Osteocyte (in vitro differentiated cells): ENCODE measurements around the gene UBXN4. TPM values are rescaled to one million over a fixed set of nuclear protein-coding genes. Genes with fewer than 3 reads are reported as not detected.
A peak's percentile ranks its signal among the peaks of the same experiment; 100 is the strongest.

ENCODE experiments used
- DNase-seq: peaks from one replicate; pipeline ENCODE4 v3.0.0; 2021; ENCODE audit warnings: mixed read lengths; ENCODE audit not compliant: unreplicated experiment; ENCODE audit errors: extremely low spot score
- H3K27ac Mint-ChIP-seq: one replicate; pipeline ENCODE4 v1.8.0; 2021; ENCODE audit warnings: mild to moderate bottlenecking, mixed read lengths; ENCODE audit not compliant: unreplicated experiment
- H3K27me3 Mint-ChIP-seq: one replicate; pipeline ENCODE4 v1.8.0; 2021; ENCODE audit warnings: mixed read lengths; ENCODE audit not compliant: unreplicated experiment
- H3K36me3 Mint-ChIP-seq: one replicate; pipeline ENCODE4 v1.8.0; 2021; ENCODE audit warnings: mixed read lengths; ENCODE audit not compliant: unreplicated experiment
- H3K4me1 Mint-ChIP-seq: one replicate; pipeline ENCODE4 v1.8.0; 2021; ENCODE audit warnings: mixed read lengths; ENCODE audit not compliant: unreplicated experiment
- H3K4me3 Mint-ChIP-seq: one replicate; pipeline ENCODE4 v1.8.0; 2021; ENCODE audit warnings: mild to moderate bottlenecking, moderate library complexity, mixed read lengths; ENCODE audit not compliant: unreplicated experiment
- H3K9me3 Mint-ChIP-seq: one replicate; pipeline ENCODE4 v1.8.0; 2021; ENCODE audit warnings: mixed read lengths; ENCODE audit not compliant: unreplicated experiment
- total RNA-seq: library from RNA; stranded (reverse); gene quantifications from 2 replicates; pipeline ENCODE4 v1.2.1, GENCODE V29; 2021
- TF ChIP-seq, protein P1 (sequence below): fragments of 200-600 bp; sonication (generic); IDR thresholded peaks from 2 replicates; pipeline ENCODE4 v1.5.0; 2021; ENCODE audit warnings: antibody characterized with exemption, mild to moderate bottlenecking, moderate library complexity

Gene UBXN4
- total RNA-seq, 1 donor from 2014 or later, result 118 TPM

DNA sequence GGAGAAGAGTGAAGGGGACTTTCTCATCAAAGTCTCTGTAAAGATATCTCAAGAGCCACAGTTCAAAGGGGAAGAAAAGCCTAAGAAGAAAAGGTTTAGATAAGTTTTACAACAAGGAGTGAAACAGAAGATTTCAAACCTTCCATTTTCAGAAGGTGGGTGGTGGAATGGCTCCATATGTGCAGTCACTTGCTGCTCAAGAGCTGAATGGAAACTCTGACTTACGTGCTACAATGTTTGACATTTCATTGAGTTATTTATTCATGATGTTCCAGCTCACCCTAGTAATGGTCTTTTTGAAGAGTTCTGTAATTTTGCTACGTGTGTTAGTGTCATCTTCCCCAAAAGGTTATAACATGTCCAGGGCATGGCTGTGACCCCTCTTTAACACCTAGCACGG is 73.6 kb downstream of the UBXN4 start:
- no peak overlapping the region for H3K27ac Mint-ChIP-seq
- no peaks in the 10 kb centered on the region for H3K36me3 Mint-ChIP-seq
- no peaks in the 10 kb centered on the region for H3K9me3 Mint-ChIP-seq
- no peak for DNase-seq
- no peak overlapping the region for H3K4me3 Mint-ChIP-seq
- TF ChIP-seq, protein P1, sequence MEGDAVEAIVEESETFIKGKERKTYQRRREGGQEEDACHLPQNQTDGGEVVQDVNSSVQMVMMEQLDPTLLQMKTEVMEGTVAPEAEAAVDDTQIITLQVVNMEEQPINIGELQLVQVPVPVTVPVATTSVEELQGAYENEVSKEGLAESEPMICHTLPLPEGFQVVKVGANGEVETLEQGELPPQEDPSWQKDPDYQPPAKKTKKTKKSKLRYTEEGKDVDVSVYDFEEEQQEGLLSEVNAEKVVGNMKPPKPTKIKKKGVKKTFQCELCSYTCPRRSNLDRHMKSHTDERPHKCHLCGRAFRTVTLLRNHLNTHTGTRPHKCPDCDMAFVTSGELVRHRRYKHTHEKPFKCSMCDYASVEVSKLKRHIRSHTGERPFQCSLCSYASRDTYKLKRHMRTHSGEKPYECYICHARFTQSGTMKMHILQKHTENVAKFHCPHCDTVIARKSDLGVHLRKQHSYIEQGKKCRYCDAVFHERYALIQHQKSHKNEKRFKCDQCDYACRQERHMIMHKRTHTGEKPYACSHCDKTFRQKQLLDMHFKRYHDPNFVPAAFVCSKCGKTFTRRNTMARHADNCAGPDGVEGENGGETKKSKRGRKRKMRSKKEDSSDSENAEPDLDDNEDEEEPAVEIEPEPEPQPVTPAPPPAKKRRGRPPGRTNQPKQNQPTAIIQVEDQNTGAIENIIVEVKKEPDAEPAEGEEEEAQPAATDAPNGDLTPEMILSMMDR, result no peak
- peaks cover 9% of the 10 kb centered on the region for H3K4me1 Mint-ChIP-seq
- H3K27me3 Mint-ChIP-seq, result peaks cover 2% of the 10 kb centered on the region

- H3K27me3 Mint-ChIP-seq, result no peaks in the 10 kb centered on the region
Measured at GRCh38 chr2:135817466-135817865, 75.8 kb downstream of the UBXN4 start.

GRCh38 chr2:135817951-135818350 is 76.3 kb downstream of the UBXN4 start:
- peaks cover 11% of the 10 kb centered on the region for H3K4me1 Mint-ChIP-seq
- H3K4me3 Mint-ChIP-seq, result no peak overlapping the region
- TF ChIP-seq, protein P1, result no peak
- no peaks in the 10 kb centered on the region for H3K27me3 Mint-ChIP-seq
- no peak overlapping the region for H3K27ac Mint-ChIP-seq
- peaks cover 7% of the 10 kb centered on the region for H3K9me3 Mint-ChIP-seq
- no peak for DNase-seq
- no peaks in the 10 kb centered on the region for H3K36me3 Mint-ChIP-seq

More at GRCh38 chr2:135817466-135817865, 75.8 kb downstream of the UBXN4 start:
- Mint-ChIP-seq H3K36me3 (no peaks in the 10 kb centered on the region), H3K27ac (no peak overlapping the region), H3K9me3 (peaks cover 4% of the 10 kb centered on the region), H3K4me1 (peaks cover 11% of the 10 kb centered on the region), H3K4me3 (no peak overlapping the region)
- TF ChIP-seq, protein P1, result no peak
- no peak for DNase-seq

DNA sequence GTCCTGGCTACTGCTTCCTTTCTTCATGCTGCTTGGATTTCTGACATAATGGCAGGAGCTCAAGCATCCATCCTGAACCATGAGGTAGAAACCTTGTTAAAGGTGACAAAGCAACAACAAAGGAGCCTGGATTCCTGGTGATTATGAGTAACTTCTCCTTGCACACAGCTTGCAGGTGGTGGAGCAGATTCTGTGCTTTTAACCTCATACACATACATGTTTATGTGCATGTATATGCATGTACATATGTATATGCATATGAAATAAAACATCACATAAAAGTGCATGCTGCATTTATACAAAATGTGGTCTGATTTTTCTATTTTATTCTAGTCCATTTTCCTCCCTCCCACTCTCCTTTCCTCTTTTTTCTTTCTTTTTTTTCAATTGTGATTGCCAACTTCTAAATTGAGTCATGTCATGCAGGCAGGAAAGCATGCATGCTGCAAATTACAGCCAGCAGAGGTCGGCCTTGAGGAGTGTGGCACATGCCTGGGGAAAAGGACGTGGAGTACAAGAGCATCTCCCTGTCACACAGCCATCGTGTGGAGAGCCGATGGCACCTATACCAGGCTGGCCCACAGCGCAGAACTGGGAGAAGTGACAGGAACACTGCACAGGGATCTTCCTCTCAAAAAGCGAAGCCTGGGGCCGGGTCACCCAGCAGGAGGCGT is 77.4 kb downstream of the UBXN4 start:
- H3K27ac Mint-ChIP-seq, result no peak overlapping the region

GRCh38 chr2:135820003-135820618 is 78.5 kb downstream of the UBXN4 start:
- H3K9me3 Mint-ChIP-seq, result peaks cover 12% of the 10 kb centered on the region
- no peak overlapping the region for H3K4me3 Mint-ChIP-seq
- DNase-seq, result no peak
- no peak overlapping the region for H3K27ac Mint-ChIP-seq
- peaks cover 11% of the 10 kb centered on the region for H3K4me1 Mint-ChIP-seq
- H3K36me3 Mint-ChIP-seq, result no peaks in the 10 kb centered on the region
- TF ChIP-seq, protein P1, result no peak
- no peaks in the 10 kb centered on the region for H3K27me3 Mint-ChIP-seq

More for the DNA sequence above, 77.4 kb downstream of the UBXN4 start:
- H3K27me3 Mint-ChIP-seq, result no peaks in the 10 kb centered on the region
- peaks cover 12% of the 10 kb centered on the region for H3K9me3 Mint-ChIP-seq
- no peaks in the 10 kb centered on the region for H3K36me3 Mint-ChIP-seq
- H3K4me1 Mint-ChIP-seq, result peaks cover 11% of the 10 kb centered on the region
- no peak overlapping the region for H3K4me3 Mint-ChIP-seq
- TF ChIP-seq, protein P1, result peak; percentile 40
- no peak for DNase-seq
